CD4-positive, alpha-beta T cell treated with Interleukin-15 for 4 hours (primary cell): ENCODE data around the gene GJC2.

Experiments
- DNase-seq: peaks from one replicate; pipeline ENCODE4 v3.0.0-alpha.2; 2020; ENCODE audit warnings: low spot score

GJC2 gene

DNA sequence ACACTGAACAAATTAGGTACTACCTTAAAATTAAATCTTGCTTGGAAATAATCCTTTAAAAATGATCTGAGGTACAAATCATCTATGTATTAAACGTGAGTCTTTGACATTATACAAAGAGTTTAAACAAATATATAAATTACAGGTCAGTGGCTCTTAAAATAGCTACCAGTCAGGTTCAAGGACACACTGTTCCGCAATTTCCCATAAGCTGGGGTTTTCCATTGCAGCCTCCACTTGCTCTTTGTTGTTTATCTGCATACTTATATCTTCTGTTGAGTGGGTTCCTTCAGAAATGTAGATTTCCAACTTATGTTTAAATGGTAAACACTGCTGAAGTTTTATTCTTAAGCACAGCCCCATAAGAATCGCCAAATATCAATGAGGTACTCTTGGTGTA, 34.9 kb upstream of the GJC2 start:
- no peak for DNase-seq

DNA sequence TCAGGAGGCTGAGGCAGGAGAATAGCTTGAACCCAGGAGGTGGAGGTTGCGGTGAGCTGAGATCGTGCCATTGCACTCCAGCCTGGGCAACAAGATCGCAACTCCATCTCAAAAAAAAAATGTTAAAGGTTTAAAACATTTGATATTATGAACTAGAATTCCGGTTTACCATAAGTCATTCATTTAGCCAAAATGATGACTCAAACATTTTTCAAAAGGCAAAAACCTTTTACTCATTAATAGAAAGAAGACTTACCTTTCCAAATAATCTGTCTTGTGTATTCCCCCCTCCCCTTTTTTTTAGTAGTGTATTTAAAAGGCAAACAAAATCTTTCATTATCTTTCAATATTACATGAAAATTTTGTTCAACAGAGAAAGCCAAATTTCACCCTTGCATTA, 32.4 kb upstream of the GJC2 start:
- DNase-seq: no peak

DNA sequence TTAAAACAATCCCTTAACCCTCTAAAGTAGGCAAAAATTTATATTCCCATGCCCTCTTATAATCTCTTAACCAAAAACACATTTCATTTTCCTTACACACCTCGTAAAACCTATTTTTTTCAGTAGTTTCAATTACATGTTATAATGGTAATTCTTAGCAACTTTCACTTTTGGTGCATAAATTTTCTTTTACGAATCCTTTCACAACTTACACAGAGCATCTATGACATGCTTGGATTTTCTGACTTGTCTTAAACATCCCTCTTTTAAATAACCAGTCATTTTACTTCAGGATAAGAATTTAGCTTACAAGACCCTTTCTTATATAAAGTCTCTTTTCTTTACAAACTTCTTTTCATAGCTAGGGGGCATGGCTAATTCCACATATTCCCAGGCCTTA, 31.7 kb upstream of the GJC2 start:
- no peak for DNase-seq

DNA sequence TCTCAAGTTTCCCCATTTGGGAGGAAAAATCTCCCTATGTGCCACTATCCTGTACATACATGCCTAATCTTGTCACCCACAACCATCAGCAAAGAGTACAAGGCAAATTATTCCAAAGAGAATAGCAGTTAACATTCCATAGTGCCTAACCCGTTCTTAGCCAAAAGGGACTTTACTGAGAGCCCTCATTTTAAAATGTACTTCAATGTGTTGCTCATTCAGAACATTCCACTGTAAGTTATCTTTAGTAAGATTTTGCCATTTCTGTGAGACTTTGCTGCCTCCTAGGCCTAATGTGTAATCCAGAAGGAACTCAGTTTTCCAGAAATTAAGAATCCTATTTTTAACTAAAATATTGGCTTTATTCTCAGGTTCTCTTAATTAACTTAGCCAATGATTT, 29.4 kb upstream of the GJC2 start:
- DNase-seq: no peak

DNA sequence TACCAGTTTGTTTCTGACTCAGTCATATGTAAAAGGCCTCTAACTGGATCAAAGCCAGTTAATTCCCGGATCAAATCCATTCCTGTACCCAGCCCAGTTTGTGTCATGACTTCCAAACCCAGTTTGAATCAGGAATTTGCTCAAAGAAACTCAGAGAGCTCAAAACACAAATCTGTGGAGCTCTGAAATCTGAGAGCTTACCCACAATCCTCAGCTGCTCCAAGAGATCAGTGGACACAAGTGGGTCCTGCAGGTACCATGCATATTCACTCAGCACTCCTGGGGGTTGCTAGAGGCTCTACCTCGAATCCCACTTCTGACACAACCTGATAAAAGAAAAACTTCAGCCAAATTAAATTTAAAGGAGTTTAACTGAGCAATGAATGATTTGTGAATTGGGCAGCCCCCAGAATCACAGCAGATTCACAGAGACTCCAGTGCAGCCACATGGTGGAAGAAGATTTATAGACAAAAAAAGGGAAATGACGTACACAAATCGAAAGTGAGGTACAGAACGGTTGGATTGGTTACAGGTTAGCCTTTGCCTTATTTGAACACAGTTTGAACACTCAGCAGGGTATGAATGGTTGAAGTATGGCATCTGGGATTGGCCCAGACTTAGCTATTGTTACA, 28.8 kb upstream of the GJC2 start:
- DNase-seq: no peak

DNA sequence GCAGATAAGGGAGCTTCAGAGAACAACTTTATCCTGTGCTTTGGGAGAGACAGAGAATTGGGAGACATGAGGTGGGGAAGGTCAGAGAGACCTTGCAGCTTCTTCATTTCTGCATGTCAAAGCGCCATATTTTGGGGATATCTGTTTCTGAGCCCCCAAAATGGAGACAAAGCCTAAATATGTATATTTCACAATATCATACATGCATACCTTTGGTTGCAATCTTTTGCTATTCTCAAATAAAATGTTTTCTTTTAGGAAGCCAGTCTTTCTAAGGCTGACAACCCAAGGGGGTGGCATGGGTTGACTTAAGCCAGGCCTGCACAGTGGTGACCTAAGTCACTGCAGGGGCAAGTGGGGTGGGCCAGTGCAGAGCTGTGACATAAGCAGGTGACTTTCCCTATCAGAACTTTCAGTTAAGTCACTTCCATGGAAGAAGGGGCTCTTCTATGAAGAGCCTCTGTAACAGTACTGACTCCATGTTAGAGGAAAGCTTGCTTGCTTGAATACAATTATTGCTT, 26.7 kb upstream of the GJC2 start:
- DNase-seq: no peak

DNA sequence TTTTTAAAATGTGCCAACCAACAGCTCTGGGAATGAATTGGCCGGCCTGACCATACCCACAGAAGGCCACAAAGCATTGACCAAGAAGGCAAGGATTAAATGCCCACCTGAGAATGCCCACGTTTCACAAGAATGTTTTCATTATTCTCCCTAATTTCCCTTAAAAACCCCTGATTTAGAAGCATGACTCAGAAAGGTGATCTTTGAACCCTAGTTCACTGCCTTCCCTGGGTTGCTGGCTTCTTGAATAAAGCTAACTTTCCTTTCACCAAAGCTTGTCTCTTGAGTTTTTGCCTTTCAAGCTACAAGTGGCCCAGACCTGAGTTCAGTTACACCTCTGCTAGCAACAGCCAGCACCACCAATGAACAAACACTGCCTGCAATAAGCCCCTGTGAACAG, 26.2 kb upstream of the GJC2 start:
- DNase-seq: no peak

DNA sequence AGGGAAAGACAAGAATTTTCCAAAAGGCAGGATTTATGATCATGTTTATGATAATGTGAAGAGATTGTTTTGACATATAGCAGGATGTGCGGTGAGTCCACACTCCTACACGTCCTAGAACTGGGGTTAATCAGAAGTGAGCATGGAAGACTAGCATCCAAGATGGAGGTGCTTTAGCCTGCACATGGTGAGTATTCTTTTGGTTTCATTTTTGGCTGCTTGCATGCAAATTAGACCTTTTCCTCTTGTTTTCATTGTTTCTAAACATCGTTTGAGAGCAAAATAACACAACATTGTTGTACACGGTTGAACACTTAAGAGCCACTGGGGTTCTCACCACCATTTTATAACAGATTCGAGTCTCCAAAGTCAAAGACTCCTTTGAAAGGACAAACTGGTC, 24.5 kb upstream of the GJC2 start:
- DNase-seq: no peak

DNA sequence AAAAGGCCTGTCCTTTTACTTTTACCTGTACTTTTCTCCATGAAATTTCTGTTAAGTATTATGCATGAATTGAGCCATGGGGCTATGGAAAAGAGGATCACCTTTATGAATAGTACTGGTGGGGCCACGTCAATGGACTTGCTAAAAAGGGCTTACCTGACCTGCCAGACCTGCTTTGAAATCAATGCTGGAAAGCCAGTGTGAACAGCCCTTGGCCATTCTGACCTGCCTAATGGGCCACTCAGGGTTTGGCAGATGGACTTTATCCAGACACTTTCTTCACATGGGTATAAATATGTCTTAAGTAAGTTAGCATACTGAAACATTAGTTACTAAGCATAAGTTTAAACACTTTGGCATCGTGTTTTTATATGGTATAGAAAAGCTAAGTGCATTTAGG, 18.0 kb upstream of the GJC2 start:
- DNase-seq: no peak

GRCh38 chr1:228134591-228134990, 15.1 kb upstream of the GJC2 start:
- no peak for DNase-seq

DNA sequence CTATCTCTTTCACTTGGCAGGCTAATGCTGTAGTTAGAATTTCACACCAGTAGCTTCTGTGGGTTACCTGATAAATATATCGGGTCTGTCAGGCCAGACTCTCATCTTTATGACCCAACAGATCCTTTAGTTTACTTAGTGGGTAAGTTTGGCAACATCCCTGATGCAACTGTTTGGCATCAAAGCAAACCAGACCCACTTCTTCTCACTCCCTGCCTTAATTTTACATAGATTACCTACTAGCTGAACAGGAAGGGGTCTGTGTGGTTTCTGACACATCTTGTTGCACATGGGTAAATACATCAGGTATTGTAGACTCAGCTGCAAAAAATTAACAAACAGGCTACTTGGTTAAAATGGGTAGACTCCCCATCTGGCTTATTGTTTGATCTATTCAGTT, 12.8 kb upstream of the GJC2 start:
- no peak for DNase-seq

GRCh38 chr1:228139406-228139930, 10.3 kb upstream of the GJC2 start:
- no peak for DNase-seq

DNA sequence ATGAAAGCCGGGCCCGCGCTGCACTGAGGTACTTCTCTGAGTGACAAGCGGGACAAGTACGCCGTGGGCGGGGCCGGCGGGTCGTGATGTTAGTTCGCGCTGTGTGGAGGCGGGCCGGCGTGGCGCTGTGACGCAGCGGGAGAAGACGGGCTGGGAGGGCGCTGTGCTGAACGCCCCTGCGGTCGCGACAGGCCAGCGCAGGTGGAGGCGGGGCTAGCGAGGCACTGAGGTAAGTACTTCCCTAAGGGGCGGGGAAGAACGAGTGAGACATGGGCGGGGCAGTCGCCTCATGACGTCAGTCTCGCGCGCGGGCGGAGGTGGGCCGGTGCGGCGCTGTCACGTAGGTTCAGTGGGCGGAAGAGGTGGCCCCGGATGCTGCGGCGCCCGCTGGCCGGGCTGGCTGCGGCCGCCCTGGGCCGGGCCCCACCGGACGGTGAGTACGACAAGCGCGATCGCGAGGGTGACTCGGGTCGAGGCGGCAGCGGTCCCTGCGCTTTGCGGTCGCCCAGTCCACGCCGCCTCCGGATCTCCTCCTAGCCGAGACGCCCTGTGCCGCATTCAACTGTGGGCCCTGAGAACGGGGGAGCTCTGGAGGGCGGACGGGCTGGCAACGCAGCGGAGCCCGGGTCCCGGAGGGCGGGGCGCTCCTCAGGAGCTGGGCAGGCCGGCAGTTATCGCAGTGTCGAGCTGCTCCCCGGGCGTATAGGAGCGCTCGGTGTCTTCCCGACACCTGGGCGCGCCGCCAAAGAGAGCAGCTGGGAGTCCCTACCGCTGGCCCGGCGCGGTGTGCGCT, 9.6 kb upstream of the GJC2 start, which contains the start of gene GUK1:
Gene GUK1 (plus strand): TSS at position 349 of the 793 bp plus-strand sequence. CDS start 24 bp downstream, at position 373.
- DNase-seq: peak; percentile 100

DNA sequence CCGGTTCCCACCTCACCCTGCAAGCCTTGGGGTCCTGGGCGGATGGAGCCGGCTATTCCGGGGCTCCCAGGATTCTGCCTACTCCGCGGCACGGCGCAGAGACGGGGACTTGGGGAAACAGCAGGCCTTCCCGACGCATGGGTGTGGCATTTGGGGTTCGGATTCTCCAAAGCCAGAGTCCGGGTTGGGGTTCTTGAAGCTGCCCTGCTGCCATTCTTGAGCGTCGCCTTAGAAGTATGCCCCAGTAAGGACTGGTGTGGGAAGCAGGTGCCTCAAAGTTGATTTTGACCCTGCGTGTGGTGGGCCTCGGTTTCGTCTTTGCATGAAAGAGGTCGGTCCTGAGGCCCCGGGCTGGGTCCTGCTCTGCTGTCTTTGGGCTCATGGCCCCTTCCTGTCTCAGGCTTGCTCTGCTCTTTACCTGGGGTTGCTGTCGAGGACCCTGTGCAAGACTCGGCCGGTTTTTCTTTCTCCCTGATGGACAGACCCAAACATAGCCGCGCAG, 9.0 kb upstream of the GJC2 start:
- DNase-seq: no peak

- DNase-seq: peak; percentile 27
Observed at GRCh38 chr1:228141226-228142044, 8.3 kb upstream of the GJC2 start.

DNA sequence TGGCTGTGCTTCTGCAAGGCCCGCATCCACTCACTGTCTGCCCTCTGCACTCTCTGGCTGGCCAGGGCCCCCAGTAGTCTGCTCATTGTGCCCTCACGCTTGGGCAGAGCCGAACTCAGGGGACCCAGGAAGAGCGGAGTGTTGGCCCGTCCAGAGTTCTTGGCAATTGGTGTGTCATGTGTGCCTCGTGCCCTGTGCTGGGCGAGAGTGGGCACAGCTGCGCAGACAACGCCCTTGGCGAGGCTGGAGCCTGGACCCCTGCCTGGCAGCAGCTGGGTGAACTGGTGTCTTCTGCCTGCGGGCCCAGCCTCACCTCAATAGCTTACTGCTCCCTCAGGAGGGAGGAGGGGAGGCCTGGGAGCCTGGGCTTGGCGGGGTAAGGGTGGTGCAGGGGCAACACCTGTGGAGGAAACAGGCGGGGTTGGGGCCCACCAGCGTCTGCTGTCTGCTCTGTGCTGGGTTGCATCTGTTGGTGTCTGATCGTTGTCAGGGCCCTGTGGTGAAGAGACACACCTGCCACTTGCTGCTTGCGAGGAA, 7.5 kb upstream of the GJC2 start:
- DNase-seq: no peak

DNA sequence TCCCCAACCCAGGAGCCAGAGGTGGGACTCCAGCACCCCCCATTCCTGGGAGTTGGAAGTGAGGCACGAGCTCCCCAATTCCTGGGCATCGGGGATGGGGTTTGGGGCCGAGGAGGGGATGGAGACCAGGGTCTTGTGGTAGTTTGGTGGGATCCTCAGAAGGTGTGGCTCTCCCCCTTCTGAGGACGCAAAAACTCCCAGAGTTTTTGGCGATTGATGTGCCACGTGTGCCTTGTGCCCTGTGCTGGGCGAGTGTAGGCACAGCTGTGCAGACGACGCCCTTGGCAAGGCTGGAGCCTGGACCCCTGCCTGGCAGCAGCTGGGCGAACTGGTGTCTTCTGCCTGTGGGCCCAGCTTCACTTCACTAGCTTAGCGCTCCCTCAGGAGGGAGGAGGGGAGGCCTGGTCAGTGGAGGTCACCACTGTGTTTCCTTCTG, 7.0 kb upstream of the GJC2 start:
- no peak for DNase-seq

DNA sequence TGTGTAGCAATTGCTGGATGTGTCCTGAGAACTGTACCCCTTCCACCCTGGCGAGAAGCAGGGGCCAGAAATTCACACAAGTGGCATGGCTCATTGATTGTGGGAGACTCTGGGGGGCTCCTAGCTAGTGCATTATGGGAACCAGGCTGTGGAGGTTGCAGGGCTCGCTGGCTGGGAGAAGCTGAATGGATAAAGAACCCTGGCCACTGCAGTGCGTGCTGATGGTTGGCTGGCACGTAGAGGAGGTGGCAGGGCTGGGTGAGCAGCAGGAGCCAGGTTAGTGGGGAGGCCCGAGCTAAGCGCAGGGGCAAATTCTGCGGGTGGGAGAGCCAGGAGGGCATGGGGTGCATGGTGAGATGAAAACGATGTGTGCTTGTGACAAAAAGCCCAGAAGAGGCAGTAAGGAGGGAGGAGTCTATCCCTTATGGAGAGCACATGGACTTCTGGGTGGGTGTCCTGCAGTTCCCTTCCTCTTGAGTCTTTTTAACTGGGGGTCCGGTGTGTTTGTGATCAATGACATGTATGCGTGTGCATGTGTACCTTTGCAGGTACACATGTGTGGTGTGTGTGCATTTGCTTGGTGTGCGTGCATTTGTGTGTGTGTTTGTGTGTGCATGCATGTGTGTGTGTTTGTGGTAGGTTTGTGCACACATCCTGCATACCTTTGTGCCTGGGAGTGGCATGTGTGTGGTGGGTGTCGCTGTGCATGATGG, 6.1 kb upstream of the GJC2 start:
- DNase-seq: no peak

DNA sequence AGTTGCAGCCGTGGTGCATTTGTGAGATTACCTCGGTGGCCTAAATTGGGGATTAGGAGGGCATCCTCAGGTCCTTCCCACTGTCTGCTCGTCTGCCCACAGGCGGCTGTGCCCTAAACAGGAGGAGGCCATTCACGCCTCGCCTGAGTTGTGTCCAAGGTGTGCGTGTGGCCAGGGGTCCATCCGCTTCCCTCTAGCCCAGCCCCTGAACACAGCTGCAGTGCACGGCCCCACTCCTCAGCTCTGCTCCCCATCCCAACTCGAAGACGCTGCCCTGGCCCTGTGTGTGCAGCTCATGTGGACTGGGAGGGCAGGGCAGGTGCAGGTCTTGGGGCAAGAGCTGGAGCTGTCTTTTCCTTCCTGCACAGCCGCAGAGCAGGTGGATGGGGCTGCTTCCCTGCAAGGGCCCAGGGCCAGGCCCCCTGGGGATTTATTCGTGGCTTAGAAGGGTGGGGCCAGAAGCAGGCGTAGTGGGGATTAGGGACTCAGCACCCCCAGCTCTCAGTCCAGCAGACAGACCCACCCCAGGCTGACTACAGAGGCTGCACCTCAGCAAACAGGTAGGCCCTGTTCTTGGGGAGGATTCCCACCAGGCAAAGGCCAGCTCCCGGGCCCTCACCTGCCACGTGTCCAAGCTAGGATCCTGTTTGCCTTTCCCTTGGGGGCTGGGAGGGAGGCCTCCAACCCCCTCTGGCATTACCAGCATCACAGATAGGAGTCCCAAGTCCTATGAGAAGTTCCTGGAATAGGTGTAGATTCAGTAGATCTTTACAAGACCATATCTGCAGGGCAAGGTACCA, 5.3 kb upstream of the GJC2 start:
- DNase-seq: no peak

DNA sequence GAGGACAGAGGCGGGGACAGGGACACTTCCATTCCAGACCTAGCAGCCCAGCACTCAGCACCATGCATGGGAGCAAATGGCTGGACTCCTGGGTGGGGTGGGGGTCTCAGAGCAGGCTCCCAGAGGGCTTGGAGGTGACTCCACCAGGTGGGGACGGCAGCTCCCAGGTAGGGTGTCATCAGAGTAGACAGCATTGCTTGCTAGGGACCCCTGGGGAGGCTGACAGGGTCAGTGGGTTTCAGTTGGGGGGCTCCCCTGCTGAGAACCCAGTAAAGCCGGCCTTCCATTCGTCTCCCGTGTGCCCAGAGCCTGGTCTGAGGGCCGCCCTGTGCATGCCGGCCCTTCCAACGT, 4.8 kb upstream of the GJC2 start:
- no peak for DNase-seq
